Epithelial cell of proximal tubule (primary cell): ENCODE results near the gene KIF13A. TPM values are rescaled to one million over a fixed set of nuclear protein-coding genes. Genes with fewer than 3 reads are reported as not detected.
"Not testable (repeated sequence)": the region's sequence is repeated elsewhere in the genome, so short reads cannot be mapped to it uniquely, and the experiment has no call there.

Source experiments
- DNase-seq: peaks from one replicate; pipeline ENCODE4 v3.0.0-alpha.2; 2011; ENCODE audit warnings: low read depth
- H3K4me3 ChIP-seq: 2 replicates; pipeline ENCODE4 v1.5.1; 2011; ENCODE audit warnings: low read depth, mild to moderate bottlenecking, low read length
- total RNA-seq: library from RNA; depleted of rRNA; stranded (reverse); fragments of >200 nt; gene quantifications from 2 replicates; pipeline ENCODE4 v1.2.3, GENCODE V29; 2015
- TF ChIP-seq, protein P1 (sequence below): conservative IDR thresholded peaks from 2 replicates; pipeline ENCODE4 v1.5.1; 2012; ENCODE audit warnings: low read depth, mild to moderate bottlenecking, low read length

KIF13A gene
- total RNA-seq, 1 donor from 2014 or later = 12.5 TPM

DNA sequence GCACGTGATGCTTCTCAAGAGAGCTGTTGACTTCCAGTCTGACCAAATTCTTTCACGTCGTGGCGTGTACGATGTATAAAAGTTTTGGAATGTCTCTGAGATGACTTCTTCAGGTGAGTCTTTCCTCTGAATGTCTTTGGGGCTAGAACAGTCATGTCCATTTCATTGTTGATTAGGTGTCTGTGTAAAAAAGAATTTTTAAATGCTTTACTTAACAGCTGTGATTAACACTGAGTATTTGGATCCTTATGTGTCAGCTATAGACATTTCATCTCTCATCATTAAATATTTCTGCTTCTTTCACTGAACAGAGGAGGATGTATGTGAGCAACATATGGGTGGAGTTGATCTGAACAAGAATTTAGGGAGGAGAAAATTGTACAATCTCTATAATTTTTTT is 29.3 kb upstream of the KIF13A start:
- TF ChIP-seq, protein P1, sequence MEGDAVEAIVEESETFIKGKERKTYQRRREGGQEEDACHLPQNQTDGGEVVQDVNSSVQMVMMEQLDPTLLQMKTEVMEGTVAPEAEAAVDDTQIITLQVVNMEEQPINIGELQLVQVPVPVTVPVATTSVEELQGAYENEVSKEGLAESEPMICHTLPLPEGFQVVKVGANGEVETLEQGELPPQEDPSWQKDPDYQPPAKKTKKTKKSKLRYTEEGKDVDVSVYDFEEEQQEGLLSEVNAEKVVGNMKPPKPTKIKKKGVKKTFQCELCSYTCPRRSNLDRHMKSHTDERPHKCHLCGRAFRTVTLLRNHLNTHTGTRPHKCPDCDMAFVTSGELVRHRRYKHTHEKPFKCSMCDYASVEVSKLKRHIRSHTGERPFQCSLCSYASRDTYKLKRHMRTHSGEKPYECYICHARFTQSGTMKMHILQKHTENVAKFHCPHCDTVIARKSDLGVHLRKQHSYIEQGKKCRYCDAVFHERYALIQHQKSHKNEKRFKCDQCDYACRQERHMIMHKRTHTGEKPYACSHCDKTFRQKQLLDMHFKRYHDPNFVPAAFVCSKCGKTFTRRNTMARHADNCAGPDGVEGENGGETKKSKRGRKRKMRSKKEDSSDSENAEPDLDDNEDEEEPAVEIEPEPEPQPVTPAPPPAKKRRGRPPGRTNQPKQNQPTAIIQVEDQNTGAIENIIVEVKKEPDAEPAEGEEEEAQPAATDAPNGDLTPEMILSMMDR = no peak
- no peak for DNase-seq
- H3K4me3 ChIP-seq = no peak overlapping the region

DNA sequence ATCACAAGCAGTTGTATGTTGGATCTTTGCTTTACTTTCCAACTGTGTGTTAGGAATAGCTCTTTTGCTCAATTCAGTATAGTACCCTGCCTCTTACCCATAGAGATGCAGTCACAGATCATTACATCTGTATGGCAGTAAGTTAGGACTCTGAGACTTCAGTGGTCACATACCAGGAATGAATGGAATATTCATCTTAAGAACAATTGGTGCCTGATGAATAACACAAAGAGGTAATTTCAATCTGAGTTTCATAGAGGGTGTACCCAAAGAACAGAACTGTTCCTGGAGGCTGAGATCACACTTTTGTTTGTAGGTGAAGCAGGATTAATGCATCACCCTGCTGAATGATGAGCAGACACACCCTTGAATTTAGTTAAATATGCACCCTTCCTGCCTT is 28.7 kb upstream of the KIF13A start:
- TF ChIP-seq, protein P1 = no peak
- H3K4me3 ChIP-seq = no peak overlapping the region
- no peak for DNase-seq

DNA sequence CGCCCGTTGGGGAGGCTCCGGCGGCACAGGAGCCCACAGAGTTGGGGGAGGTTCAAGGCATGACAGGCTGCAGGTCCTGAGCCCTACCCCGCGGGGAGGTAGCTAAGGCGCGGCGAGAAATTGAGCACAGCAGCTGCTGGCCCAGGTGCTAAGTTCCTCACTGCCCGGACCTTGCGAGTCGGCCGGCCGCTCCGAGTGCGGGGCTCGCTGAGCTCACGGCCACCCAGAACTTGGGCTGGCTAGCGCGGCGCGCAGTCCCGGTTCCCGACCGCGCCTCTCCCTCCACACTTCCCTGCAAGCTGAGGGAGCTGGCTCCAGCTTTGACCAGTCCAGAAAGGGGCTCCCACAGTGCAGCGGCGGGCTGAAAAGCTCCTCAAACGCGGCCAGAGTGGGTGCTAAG is 23.9 kb upstream of the KIF13A start:
- no peak for DNase-seq
- H3K4me3 ChIP-seq = no peak overlapping the region
- TF ChIP-seq, protein P1 = no peak

DNA sequence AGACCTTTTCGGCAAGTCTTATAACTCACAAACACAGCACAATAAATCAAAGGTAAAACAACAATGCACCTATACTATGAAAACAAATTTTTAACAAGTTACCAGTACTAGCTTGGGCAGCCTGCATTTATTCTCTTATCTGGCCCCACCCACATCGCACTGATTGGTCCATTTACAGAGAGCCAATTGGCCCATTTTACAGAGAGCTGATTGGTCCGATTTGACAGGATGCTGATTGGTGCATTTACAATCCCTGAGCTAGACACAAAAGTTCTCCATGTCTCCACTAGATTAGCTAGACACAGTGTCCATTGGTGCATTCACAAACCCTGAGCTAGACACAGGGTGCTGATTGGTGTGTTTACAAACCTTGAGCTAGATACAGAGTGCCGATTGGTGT is 23.1 kb upstream of the KIF13A start:
- DNase-seq, H3K4me3 ChIP-seq: not testable (repeated sequence)

DNA sequence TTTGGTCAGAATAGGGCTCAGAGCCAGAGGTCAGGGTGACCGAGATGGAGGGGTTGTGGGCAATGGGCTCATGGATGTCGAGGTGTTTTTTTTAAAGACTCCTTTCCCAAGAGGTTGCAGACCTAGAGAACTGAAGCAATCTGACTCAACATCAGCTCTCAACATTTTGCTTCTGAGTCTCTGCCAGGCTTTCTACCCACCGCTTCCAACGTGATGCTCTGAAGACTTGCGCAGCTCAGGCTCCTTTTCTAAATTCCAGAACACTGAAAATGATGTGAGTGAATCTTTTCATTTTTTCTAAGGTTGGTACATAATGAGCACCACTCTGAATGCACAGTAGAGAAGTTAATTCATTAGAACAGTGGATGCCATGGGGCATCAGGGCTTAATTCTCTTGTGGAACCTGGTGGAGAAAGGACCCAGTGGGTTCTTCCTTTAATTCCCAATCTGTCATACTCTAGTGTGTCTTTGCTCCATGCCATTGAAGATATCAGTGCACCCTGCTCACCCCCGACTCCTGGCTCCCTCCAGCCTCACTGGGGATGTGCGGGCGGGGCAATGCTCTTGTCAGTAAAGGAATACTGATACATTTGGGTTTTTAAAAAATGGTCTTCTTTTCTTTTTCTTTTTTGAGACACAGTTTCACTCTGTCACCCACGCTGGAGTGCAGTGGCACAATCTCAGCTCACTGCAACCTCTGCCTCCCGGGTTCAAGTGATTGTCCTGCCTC is 17.0 kb upstream of the KIF13A start:
- DNase-seq = no peak
- TF ChIP-seq, protein P1 = no peak
- H3K4me3 ChIP-seq = no peak overlapping the region

DNA sequence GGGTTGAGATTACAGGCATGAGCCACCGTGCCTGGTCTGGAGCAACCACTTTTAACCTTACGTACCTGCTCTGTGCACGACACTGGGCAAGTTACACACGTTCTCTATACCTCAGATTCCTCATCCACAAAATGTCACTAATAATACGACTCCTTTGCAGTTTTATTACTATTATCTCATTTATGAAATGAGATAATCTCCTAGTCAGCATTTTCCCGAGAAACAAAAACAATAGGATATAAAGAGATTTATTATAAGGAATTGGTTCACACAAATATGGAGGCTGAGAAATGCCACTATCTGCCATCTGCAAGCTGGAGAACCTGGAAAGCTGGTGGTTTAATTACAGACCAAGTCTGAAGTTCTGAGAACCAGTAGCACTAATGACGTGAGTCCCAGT is 12.0 kb upstream of the KIF13A start:
- TF ChIP-seq, protein P1 = no peak

DNA sequence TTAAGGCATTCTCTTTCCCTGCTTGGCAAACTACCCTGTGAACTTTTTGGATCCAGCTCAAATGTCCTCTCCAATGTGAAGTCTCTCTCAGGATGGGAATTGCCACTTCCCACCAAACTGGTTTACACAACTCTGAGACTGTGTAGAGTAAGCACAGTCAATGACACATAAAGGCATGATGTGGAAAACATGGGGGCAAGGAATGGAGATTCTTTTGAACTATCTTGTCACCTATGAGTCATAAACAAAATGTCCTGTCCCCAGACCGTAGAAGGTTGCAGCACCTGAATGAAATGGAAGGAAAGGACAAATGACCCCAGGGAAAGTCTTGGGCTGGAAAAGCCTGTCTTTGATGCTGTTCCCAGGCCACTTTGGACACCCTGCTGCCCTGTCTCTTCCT is 11.0 kb upstream of the KIF13A start:
- DNase-seq = no peak
- TF ChIP-seq, protein P1 = no peak
- H3K4me3 ChIP-seq = no peak overlapping the region

More for the DNA sequence above, 12.0 kb upstream of the KIF13A start:
- H3K4me3 ChIP-seq = no peak overlapping the region
- no peak for DNase-seq

DNA sequence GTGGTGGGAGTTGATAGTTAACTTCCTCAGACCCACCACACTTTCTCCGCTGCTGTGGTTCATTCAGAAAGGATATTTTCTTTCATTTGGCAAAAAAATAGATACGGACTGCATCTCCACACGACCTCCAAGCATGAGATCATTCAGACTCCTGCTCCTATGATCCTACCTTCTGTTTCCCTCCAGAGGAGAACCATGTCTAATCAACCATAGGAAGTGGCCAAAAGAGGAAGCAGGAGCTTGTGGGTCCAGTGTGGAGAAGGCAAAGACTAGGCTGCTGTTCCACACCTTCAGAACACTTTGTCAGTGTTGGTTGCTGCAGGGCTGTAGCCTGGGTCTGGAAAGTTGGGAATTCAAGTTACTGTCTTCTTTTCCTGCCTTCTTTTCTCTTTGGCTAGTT is 10.6 kb upstream of the KIF13A start:
- TF ChIP-seq, protein P1 = no peak
- no peak overlapping the region for H3K4me3 ChIP-seq
- DNase-seq = no peak
